Activated naive CD8-positive, alpha-beta T cell treated with anti-CD3 and anti-CD28 coated beads, Interleukin-2, amount 50 U/mL, for 24 hours (primary cell): Measurements from ENCODE around the gene PARVB.

Experiments
- ATAC-seq: fragments of 150-1000 bp; cut with Tn5 transposase; one replicate; pipeline ENCODE4 v1.10.0; 2021
- DNase-seq: peaks from one replicate; pipeline ENCODE4 v3.0.0; 2021
- H3K27ac Mint-ChIP-seq: one replicate; pipeline ENCODE4 v1.8.0; 2021; ENCODE audit warnings: mild to moderate bottlenecking, mixed read lengths
- H3K27me3 Mint-ChIP-seq: one replicate; pipeline ENCODE4 v1.8.0; 2021; ENCODE audit warnings: mixed read lengths
- H3K36me3 Mint-ChIP-seq: one replicate; pipeline ENCODE4 v1.8.0; 2021; ENCODE audit warnings: low read depth, mixed read lengths
- H3K4me1 Mint-ChIP-seq: one replicate; pipeline ENCODE4 v1.8.0; 2021; ENCODE audit warnings: mixed read lengths
- H3K4me3 Mint-ChIP-seq: one replicate; pipeline ENCODE4 v1.8.0; 2021; ENCODE audit warnings: mild to moderate bottlenecking, moderate library complexity, mixed read lengths
- H3K9me3 Mint-ChIP-seq: one replicate; pipeline ENCODE4 v1.8.0; 2021; ENCODE audit warnings: mixed read lengths

Gene PARVB

DNA sequence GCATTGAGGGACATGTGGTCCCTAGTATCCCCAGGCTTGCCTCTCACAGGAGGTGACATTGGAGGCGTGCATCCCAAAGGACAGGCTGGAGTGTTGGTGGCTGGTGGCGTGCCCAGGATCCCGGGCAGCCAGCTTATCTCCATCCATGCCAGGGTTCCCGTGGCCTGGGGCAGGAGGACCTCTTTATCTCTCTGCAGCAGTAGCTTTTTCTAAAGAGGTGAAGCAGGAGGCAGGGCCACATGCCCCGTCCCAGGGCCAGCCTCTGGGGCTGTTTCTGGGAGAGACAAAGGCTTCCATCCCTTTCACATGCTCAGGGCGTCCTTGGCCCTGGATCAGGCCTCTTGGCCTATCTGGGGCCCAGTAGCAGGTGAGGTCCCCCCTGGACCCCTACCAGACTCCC is 176.3 kb downstream of the PARVB start:
- peaks cover 36% of the 10 kb centered on the region for H3K36me3 Mint-ChIP-seq
- H3K4me3 Mint-ChIP-seq: no peak overlapping the region
- no peaks in the 10 kb centered on the region for H3K9me3 Mint-ChIP-seq
- no peaks in the 10 kb centered on the region for H3K4me1 Mint-ChIP-seq
- H3K27ac Mint-ChIP-seq: no peak overlapping the region
- DNase-seq (no peak), ATAC-seq (no peak)
- H3K27me3 Mint-ChIP-seq: no peaks in the 10 kb centered on the region

DNA sequence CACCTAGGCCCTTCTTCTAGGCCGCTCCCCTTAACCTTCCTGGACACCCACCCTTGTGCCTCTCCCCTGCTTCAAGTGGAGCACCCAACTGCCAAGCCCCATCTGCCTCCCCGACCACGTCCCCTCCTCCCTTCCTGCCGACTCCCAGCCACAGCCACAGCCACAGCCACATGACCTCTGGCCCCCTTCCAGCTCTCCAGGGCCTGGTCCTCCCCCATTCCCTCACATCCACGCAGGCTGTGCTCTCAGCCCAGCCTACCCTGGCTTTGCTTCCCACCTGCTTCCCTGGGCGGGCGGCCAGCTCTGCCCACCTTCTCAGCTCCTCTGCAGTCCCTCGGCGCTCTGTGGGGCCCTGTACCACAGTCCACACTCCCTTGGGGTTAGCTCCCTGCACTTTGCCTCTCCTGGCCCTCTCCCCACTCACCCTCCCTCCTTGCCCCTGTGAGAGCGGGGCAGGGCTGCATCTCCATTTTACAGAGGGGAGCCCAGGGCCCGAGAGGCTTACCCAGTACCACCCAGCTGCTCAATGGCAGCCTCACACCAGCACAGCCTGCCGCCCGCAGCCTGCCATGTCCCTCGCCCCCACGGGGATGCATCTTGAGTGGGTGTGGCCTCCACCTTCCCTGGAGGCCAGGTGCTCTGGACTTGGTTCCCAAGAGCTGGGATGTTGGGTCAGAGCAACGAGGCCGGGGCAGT is 176.9 kb downstream of the PARVB start:
- ATAC-seq (no peak), DNase-seq (no peak)
- no peak overlapping the region for H3K4me3 Mint-ChIP-seq
- no peaks in the 10 kb centered on the region for H3K27me3 Mint-ChIP-seq
- no peak overlapping the region for H3K27ac Mint-ChIP-seq
- H3K4me1 Mint-ChIP-seq: no peaks in the 10 kb centered on the region
- no peaks in the 10 kb centered on the region for H3K9me3 Mint-ChIP-seq
- peaks cover 36% of the 10 kb centered on the region for H3K36me3 Mint-ChIP-seq

DNA sequence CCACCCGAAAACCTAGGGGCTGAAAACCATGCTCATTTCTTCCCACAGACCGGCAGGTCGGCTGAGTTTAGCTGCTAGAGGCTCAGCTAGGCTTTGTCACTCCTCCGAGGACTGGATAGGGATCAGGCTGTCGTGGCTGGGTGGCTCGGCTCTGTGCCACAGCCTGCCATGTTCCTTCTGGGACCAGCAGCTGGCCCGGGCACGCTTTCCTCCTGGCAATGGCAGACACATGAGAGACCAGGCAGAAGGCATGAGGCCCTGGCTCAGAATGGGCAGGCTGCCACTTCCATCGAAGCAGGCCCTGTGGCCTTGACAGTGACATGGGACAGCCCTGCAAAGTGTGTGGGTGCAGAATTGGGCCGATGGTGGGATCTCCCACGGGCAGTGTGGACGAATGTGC is 177.6 kb downstream of the PARVB start:
- H3K4me1 Mint-ChIP-seq: no peaks in the 10 kb centered on the region
- H3K9me3 Mint-ChIP-seq: no peaks in the 10 kb centered on the region
- no peak overlapping the region for H3K4me3 Mint-ChIP-seq
- no peak for DNase-seq
- peaks cover 36% of the 10 kb centered on the region for H3K36me3 Mint-ChIP-seq
- no peak for ATAC-seq
- no peaks in the 10 kb centered on the region for H3K27me3 Mint-ChIP-seq
- no peak overlapping the region for H3K27ac Mint-ChIP-seq

DNA sequence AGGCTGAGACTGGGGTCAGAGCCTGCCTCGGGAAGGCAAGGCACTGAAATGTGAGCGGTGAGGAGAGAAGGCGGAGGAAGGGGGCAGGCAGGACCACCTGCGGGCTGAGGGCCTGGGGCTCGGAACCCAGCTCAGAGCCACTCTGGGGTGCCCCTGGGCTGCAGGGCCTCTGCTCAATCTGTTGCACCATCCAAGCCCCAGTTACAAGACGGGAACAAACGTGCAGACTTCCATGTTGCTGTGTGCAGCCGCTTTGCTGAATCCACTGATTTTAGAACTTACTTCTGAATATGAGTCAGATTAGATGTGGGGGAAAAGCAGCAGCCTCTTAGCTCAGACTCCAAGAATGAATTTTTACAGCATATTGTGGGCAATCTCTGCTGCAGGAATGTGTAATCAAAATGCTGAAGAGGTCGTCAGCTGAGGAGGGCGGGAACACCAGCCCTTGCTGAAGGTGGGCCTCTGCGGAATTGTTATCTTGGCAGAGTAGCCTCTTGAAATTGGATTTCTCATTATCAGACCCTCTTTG is 178.2 kb downstream of the PARVB start:
- H3K36me3 Mint-ChIP-seq: peaks cover 36% of the 10 kb centered on the region
- no peak overlapping the region for H3K27ac Mint-ChIP-seq
- no peaks in the 10 kb centered on the region for H3K27me3 Mint-ChIP-seq
- H3K4me3 Mint-ChIP-seq: no peak overlapping the region
- DNase-seq (no peak), ATAC-seq (no peak)
- H3K4me1 Mint-ChIP-seq: no peaks in the 10 kb centered on the region
- H3K9me3 Mint-ChIP-seq: no peaks in the 10 kb centered on the region

DNA sequence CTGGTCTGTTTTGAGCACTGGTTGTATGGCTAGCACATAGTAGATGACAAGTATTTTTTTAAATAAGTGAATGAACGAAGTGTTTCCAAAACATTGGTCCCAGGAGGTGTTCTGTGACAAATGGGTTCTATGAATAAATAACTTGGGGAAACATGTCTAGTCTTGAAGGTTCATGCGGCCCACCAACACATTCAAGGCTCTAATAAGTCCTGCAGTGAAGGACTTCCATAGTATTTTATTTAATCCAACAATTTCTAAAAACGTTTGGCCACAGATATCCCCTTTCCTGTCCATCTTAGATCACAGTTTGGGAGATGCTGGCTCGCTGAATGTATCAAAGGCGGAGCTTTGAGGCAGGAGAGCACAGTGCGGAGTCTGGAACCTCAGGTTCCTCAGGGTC is 179.1 kb downstream of the PARVB start:
- Mint-ChIP-seq H3K4me1 (peaks cover 3% of the 10 kb centered on the region), H3K4me3 (no peak overlapping the region), H3K36me3 (peaks cover 31% of the 10 kb centered on the region), H3K27me3 (no peaks in the 10 kb centered on the region), H3K27ac (no peak overlapping the region), H3K9me3 (no peaks in the 10 kb centered on the region)
- DNase-seq (no peak), ATAC-seq (no peak)

DNA sequence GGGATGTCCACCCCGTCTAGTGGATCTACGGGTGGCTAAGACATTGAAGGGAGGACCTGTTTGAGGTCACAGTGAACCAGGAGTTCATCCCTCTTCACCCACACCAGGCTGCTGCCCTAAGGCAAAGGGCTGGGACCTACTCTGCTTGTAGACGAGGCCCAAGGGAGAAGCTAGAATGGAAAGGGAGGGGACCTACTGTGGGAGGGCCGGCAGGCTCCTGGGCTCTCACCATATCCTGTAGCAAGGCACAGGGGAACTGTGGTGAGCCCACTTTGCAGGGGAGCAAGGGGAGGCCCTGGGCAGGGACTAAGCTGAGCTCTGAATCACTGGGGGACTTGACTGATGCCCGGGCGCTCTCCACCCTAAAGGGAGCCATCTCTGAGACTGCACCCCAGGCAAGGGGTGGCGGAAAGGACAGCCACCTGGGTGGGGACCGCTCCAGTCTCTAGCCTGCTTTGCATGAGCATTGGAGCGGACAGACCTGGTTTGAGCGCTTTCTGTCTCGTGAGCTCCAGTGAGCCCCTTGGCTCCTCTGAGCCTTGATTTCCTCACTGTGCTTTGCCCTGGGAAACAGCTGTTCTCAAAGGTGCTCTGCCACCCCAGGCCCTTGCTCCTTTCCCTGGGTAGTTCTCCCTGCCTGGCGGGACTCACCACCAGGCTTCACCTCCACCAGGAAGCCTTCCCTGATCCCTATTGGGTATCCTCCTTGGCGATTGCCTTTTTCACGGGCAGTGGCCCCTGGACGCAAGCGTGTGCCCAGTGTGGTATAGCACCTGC is 180.8 kb downstream of the PARVB start:
- Mint-ChIP-seq H3K9me3 (peaks cover 11% of the 10 kb centered on the region), H3K4me1 (peaks cover 7% of the 10 kb centered on the region), H3K27ac (no peak overlapping the region), H3K36me3 (peaks cover 21% of the 10 kb centered on the region), H3K4me3 (no peak overlapping the region), H3K27me3 (no peaks in the 10 kb centered on the region)
- ATAC-seq (no peak), DNase-seq (no peak)

DNA sequence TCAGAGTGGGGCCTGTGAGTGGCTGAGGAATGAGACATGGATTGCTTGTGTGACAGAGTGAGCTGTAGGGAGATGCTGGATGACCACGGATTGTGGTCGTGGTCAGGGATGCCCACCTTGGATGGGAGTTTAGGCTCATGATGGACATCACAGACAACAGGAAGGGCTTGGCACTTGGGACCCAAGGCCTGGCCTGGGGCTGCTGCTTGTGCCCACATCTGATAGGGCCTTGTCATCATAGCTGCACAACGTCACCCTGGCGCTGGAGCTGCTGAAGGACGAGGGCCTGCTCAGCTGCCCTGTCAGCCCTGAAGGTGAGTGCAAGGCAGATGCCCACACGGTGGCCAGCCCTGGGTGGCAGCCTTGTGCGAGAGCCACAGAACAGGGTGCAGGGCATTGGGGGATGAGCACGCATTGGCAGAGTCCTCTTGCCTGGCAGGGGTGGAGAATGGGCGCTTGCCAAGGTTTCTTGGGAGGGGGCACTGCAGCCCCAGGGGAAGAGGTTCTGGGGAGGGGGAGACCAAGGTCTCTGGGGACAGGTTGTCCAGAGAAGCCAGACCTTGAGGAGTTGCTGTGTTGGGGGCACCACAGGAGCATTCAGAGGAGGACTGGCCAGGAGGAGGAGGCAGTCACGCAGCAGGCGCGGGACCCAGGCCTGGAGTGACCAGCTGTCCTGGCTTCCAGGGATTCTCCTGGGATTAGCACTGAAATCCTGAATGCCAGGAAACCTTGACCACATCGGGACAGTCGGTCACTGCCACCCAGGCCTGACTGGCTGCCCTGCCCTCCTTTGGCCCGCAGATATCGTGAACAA is 181.6 kb downstream of the PARVB start:
- peaks cover 17% of the 10 kb centered on the region for H3K9me3 Mint-ChIP-seq
- H3K4me1 Mint-ChIP-seq: peaks cover 7% of the 10 kb centered on the region
- DNase-seq: no peak
- H3K27ac Mint-ChIP-seq: no peak overlapping the region
- no peaks in the 10 kb centered on the region for H3K27me3 Mint-ChIP-seq
- peaks cover 23% of the 10 kb centered on the region for H3K36me3 Mint-ChIP-seq
- ATAC-seq: no peak
- no peak overlapping the region for H3K4me3 Mint-ChIP-seq

DNA sequence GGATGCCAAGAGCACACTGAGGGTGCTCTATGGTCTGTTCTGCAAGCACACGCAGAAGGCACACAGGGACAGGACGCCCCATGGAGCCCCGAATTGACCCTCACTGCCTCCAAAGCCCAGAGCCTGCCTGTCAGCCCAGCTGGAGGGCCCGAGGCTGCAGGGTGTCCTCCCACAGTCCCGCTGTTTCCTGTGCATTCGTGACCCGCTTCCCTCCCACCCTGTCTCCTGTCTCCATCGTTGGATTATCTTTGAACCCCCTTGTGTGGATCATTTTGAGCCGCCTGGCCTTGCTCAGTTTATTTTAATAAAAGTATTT is 182.2 kb downstream of the PARVB start:
- Mint-ChIP-seq H3K27me3 (no peaks in the 10 kb centered on the region), H3K27ac (no peak overlapping the region), H3K4me3 (no peak overlapping the region), H3K9me3 (peaks cover 17% of the 10 kb centered on the region), H3K4me1 (peaks cover 7% of the 10 kb centered on the region), H3K36me3 (peaks cover 23% of the 10 kb centered on the region)
- ATAC-seq (no peak), DNase-seq (no peak)

DNA sequence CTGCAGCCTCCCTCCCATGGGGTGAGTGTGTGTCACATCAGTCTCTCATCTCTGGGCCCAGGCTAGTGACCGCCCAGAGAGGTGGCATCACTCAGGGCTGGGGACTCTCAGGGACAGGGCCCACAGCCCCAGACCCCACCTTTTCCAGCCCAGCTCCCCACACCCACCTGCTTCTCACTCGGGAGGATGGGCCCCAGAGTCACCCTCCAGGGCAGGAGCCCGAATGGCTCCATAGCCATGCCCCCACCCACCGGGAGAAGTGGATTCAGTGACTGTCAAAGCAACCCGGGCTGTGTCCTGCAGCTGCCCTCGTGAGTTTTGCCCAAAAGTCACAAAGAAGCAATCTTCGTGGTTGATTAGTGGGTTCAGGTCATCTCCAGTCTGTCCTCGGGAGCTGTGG is 182.6 kb downstream of the PARVB start:
- Mint-ChIP-seq H3K4me1 (peaks cover 7% of the 10 kb centered on the region), H3K9me3 (peaks cover 17% of the 10 kb centered on the region), H3K36me3 (peaks cover 23% of the 10 kb centered on the region), H3K27me3 (no peaks in the 10 kb centered on the region), H3K4me3 (no peak overlapping the region), H3K27ac (no peak overlapping the region)
- no peak for ATAC-seq
- no peak for DNase-seq

DNA sequence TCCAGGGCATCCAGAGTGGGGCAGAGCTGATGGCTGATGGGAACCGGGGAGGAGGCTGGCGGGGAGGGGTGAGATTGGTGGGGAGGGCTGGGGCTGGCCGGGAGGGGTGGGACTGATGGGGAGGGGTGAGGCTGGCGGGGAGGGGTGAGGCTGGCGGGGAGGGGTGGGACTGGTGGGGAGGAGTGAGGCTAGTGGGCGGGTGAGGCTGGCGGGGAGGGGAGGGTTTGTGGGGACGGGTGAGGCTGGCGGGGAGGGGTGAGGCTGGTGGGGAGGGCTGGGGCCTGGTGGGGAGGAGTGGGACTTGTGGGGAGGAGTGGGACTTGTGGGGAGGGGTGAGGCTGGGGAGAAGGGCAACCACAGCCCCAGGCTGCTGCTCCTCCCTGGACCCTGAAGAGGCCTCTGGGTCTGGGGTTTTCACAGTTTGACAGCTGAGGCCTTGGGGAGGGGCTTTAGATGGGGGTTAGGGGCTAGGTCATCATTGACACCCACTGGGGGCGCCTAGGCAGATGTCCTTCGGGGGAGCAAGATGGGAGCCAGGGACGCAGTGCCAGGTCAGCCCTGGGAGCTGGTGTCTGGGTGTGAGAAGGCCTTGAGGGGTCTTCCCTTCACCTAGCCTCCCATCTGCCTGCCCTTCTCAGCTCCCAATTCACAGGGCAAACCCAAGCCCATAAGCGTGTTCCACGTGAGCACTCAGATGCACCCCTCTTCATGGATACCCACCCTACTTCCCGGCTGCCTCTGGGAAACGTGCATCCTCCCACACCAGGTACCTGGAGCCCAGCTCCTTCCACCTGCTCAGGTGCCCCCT is 183.3 kb downstream of the PARVB start:
- no peak overlapping the region for H3K27ac Mint-ChIP-seq
- no peaks in the 10 kb centered on the region for H3K27me3 Mint-ChIP-seq
- ATAC-seq: no peak
- peaks cover 18% of the 10 kb centered on the region for H3K36me3 Mint-ChIP-seq
- no peak for DNase-seq
- H3K9me3 Mint-ChIP-seq: peaks cover 17% of the 10 kb centered on the region
- H3K4me3 Mint-ChIP-seq: no peak overlapping the region
- peaks cover 7% of the 10 kb centered on the region for H3K4me1 Mint-ChIP-seq

DNA sequence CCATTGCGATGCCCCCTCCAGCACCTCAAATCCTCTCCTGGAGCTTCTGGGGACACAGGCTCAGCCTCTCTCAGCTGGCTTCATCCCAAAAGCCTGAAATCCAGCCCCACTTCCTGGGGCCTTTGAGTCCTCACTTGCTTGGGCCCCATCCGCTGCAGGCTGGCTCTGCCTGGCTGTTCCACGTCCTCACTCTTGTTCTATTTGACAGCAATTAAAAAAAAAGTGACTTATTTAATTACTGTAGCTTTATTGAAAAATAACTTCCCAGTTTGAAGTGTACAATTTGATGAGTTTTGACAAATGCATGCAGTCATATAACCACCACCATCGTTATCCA is 183.8 kb downstream of the PARVB start:
- Mint-ChIP-seq H3K36me3 (peaks cover 12% of the 10 kb centered on the region), H3K27ac (no peak overlapping the region), H3K9me3 (peaks cover 17% of the 10 kb centered on the region), H3K27me3 (no peaks in the 10 kb centered on the region), H3K4me1 (peaks cover 7% of the 10 kb centered on the region), H3K4me3 (no peak overlapping the region)
- ATAC-seq: no peak
- no peak for DNase-seq

DNA sequence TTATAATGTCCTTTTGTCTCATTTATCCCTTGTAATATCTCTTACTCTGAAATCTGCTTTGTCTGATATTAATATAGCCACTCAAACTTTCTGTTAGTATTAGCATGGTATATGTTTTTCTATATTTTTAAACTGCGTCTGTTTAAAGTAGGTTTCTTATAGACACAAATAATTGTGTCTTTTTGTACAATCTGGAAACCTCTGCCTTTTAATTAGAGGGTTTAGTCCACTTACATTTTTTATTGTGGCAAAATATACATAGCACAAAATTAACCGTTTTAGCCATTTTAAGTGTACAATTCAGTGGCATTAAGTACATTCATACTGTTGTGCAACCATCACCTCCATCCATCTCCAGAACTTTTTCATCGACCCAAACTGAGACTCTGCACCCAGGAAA is 185.2 kb downstream of the PARVB start:
- ATAC-seq (no peak), DNase-seq (no peak)
- Mint-ChIP-seq H3K27ac (no peak overlapping the region), H3K4me1 (peaks cover 7% of the 10 kb centered on the region), H3K27me3 (no peaks in the 10 kb centered on the region), H3K9me3 (peaks cover 17% of the 10 kb centered on the region), H3K36me3 (peaks cover 7% of the 10 kb centered on the region), H3K4me3 (no peak overlapping the region)

DNA sequence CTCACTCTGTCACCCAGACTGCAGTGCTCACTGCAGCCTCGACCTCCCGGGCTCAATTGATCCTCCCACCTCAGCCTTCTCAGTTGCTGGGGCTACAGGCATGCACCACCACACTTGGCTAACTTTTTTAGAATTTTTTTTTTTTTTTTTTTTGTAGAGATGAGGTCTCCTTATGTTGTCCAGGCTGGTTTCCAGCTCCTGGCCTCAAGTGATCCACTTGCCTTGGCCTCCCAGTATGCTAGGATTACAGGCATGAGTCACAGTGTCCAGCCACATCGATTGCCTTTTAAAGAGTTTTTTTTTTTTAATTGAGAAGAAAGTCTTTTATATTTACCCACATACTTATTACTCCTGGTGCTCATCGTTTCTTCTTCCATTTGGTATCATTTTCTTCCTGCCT is 186.6 kb downstream of the PARVB start:
- Mint-ChIP-seq H3K36me3 (peaks cover 5% of the 10 kb centered on the region), H3K27me3 (no peaks in the 10 kb centered on the region), H3K4me3 (no peak overlapping the region), H3K9me3 (peaks cover 17% of the 10 kb centered on the region), H3K27ac (no peak overlapping the region), H3K4me1 (peaks cover 7% of the 10 kb centered on the region)
- no peak for ATAC-seq
- no peak for DNase-seq

DNA sequence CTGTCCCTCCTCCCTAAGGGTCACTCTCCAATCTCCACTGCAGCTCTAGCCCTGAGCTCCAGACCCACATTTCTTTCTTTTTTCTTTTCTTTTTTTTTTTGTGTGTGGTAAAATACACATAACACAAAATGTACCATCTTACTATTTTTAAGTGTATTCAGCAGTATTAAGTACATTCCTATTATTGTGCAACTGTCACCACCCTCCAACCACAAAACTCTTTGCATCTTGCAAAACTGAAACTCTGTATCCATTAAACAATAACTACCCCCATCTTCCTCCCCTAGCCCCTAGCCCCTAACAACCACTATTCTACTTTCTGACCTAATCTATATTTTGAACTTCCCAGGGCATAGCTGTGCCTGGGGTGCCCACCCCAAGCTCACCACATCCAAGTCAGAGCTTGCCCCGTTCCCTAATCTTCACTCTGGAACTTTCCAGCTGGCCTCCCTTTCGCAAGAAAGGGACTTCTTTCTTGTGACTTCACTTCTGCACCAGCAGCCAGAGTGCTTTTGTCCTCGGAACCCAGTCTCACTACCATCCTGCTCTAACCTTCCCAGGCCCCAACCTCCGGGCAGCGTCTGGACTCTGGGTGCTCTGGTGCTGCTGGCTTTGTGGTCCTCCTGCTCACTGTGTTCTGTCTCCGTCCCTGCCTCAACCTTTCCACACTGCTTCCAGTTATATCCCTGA is 187.3 kb downstream of the PARVB start:
- Mint-ChIP-seq H3K27ac (no peak overlapping the region), H3K36me3 (peaks cover 5% of the 10 kb centered on the region), H3K4me1 (peaks cover 7% of the 10 kb centered on the region), H3K27me3 (no peaks in the 10 kb centered on the region), H3K9me3 (peaks cover 17% of the 10 kb centered on the region), H3K4me3 (no peak overlapping the region)
- no peak for DNase-seq
- no peak for ATAC-seq
